AG08395 (cell line): ENCODE data around the gene TRPV3.
"Not testable (repeated sequence)": the region's sequence is repeated elsewhere in the genome, so short reads cannot be mapped to it uniquely, and the experiment has no call there.

Experiments
- DNase-seq: peaks from one replicate; pipeline ENCODE4 v3.0.0; 2012; ENCODE audit warnings: mixed read lengths, low spot score

The TRPV3 gene

GRCh38 chr17:3524024-3524423 is 33.6 kb downstream of the TRPV3 start:
- no peak for DNase-seq

- DNase-seq = not testable (repeated sequence)
Observed at GRCh38 chr17:3519472-3519871, 38.1 kb downstream of the TRPV3 start.

GRCh38 chr17:3514873-3515272 is 42.7 kb downstream of the TRPV3 start:
- DNase-seq = no peak

GRCh38 chr17:3514167-3514566 is 43.4 kb downstream of the TRPV3 start:
- DNase-seq = not testable (repeated sequence)

- no peak for DNase-seq
Observed at GRCh38 chr17:3513305-3514035, 44.1 kb downstream of the TRPV3 start.

- DNase-seq = peak; percentile 87
Observed at GRCh38 chr17:3512505-3513171, 45.0 kb downstream of the TRPV3 start.

GRCh38 chr17:3511852-3512504 is 45.6 kb downstream of the TRPV3 start:
- DNase-seq = peak; percentile 60

GRCh38 chr17:3510090-3510489 is 47.5 kb downstream of the TRPV3 start:
- no peak for DNase-seq

- no peak for DNase-seq
Observed at GRCh38 chr17:3507869-3508268, 49.7 kb downstream of the TRPV3 start.

- no peak for DNase-seq
Observed at GRCh38 chr17:3507071-3507470, 50.5 kb downstream of the TRPV3 start.

- DNase-seq = no peak
Observed at GRCh38 chr17:3506054-3506453, 51.6 kb downstream of the TRPV3 start.

GRCh38 chr17:3505008-3505407 is 52.6 kb downstream of the TRPV3 start:
- DNase-seq = no peak

- DNase-seq = no peak
Observed at GRCh38 chr17:3503285-3503684, 54.3 kb downstream of the TRPV3 start.

- no peak for DNase-seq
Observed at GRCh38 chr17:3502466-3502865, 55.1 kb downstream of the TRPV3 start.

- DNase-seq = no peak
Observed at GRCh38 chr17:3501344-3501743, 56.3 kb downstream of the TRPV3 start.

GRCh38 chr17:3497101-3497500 is 60.5 kb downstream of the TRPV3 start:
- no peak for DNase-seq

- no peak for DNase-seq
Observed at GRCh38 chr17:3485481-3486068, 72.0 kb downstream of the TRPV3 start.

- no peak for DNase-seq
Observed at GRCh38 chr17:3482852-3483251, 74.8 kb downstream of the TRPV3 start.

GRCh38 chr17:3479988-3480387 is 77.6 kb downstream of the TRPV3 start:
- no peak for DNase-seq

GRCh38 chr17:3475812-3476610 is 81.6 kb downstream of the TRPV3 start, which contains the start of gene ASPA:
TSS of gene ASPA (plus strand) at chr17:3475997. CDS start at chr17:3476160, 163 bp downstream.
- DNase-seq = peak; percentile 65

- no peak for DNase-seq
Observed at GRCh38 chr17:3475251-3475685, 82.3 kb downstream of the TRPV3 start.

- peak; percentile 14 for DNase-seq
Observed at GRCh38 chr17:3474212-3474611, 83.4 kb downstream of the TRPV3 start.
